Neural progenitor cell (in vitro differentiated cells): ENCODE data around the gene ERV3-1.
"Not testable (repeated sequence)": the region's sequence is repeated elsewhere in the genome, so short reads cannot be mapped to it uniquely, and the experiment has no call there.

Experiments
- CTCF ChIP-seq: fragments of 200-600 bp; sonication (generic); IDR thresholded peaks from 2 replicates; pipeline ENCODE4 v1.5.1; 2017; ENCODE audit warnings: antibody characterized with exemption, mild to moderate bottlenecking
- EZH2 ChIP-seq: fragments of 200-600 bp; sonication (generic); IDR thresholded peaks from 2 replicates; pipeline ENCODE4 v1.6.1; 2017; ENCODE audit warnings: antibody characterized with exemption, mild to moderate bottlenecking, moderate library complexity

- not testable (repeated sequence) for TF ChIP-seq CTCF, EZH2
Observed at GRCh38 chr7:65051139-65051538, 44.7 kb upstream of the ERV3-1 start.
